Measurements from ENCODE around the gene TECTB. TPM values are rescaled to one million over a fixed set of nuclear protein-coding genes. Genes with fewer than 3 reads are reported as not detected.

TECTB gene
- total and polyA plus RNA-seq, 2 experiments from 2014 or later = 0.21 TPM; not detected in 1

DNA sequence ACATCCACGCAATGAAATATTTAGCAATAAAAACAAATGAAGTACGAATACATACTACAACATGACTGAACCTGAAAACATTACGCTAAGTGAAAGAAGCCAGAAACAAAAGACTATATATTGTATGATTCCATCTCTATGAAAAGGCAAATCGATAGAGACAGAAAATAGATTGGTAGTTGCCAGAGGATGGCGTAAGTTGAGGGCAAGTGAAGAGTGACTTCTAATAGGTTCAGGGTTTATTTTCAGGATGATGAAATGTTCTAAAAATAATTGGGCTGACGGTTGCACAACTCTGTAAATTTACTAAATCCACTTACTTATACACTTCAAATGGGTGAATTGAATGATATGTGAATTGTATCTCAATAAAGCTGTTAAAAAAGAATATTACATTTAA is 39.5 kb upstream of the TECTB start:
- Histone ChIP-seq H3K36me3 (ENCODE audit: low read depth) (no peaks in the 10 kb centered on the region), H2AFZ (no peak overlapping the region), H3K27me3 (replicated peaks; ENCODE audit: insufficient read depth) (no peaks in the 10 kb centered on the region), H3F3A (ENCODE audit: insufficient read depth) (no peaks in the 10 kb centered on the region), H4K20me1 (ENCODE audit: insufficient read depth) (no peaks in the 10 kb centered on the region), H3K4me3 (no peak overlapping the region), H3K79me2 (ENCODE audit: insufficient read depth) (no peaks in the 10 kb centered on the region), H3K9me2 (ENCODE audit: insufficient read depth) (no peaks in the 10 kb centered on the region), H3K9ac (no peak overlapping the region), H3K9me3 (ENCODE audit: low read depth) (no peaks in the 10 kb centered on the region), H3K4me2 (ENCODE audit: unreplicated experiment) (no peak overlapping the region), H3K27ac (no peak overlapping the region), H3K4me1 (ENCODE audit: insufficient read depth) (no peaks in the 10 kb centered on the region)
- in situ Hi-C loops (cut with MboI) = no loop called here
- DNase-seq = no peak
- 85 to 86% methylated on average over 6 of the region's 6 CpGs for WGBS, 2 experiments (ENCODE audit: low coverage in 1 of 2, low lambda C conversion rate in 2 of 2, missing lambda C conversion rate in 2 of 2)
- TF ChIP-seq EZH2 (IDR thresholded peaks at IDR 0.05; ENCODE audit: insufficient read depth, poor library complexity, severe bottlenecking) = no peak
- TF ChIP-seq EZH2phosphoT487 (IDR thresholded peaks at IDR 0.05; ENCODE audit: insufficient read depth, low read depth) = no peak

DNA sequence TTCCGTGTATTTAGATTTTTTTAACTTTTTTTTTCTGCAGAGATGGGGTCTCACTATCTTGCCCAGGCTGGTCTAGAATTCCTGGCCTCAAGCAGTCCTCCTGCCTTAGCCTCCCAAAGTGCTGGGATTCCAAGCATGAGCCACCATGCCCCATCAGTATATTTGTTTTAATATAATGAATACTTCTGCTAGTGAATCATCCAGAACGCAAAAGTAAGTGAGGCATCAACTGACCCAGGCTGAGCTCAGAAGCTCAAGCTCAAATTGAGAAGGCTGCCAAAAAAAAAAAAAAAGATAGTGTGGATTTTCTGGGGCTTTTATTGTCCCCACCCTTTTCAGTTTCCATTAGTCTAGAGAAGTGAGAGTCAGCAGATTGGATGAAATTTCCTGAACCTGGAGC is 39.0 kb upstream of the TECTB start:
- H3K9me3 ChIP-seq (ENCODE audit: low read depth) = no peaks in the 10 kb centered on the region
- H3K4me2 ChIP-seq (ENCODE audit: unreplicated experiment) = no peak overlapping the region
- H4K20me1 ChIP-seq (ENCODE audit: insufficient read depth) = no peaks in the 10 kb centered on the region
- DNase-seq = peak; percentile 73
- no peak overlapping the region for H3K27ac ChIP-seq
- no peaks in the 10 kb centered on the region for H3F3A ChIP-seq (ENCODE audit: insufficient read depth)
- no peak overlapping the region for H3K4me3 ChIP-seq
- no peaks in the 10 kb centered on the region for H3K27me3 ChIP-seq (replicated peaks; ENCODE audit: insufficient read depth)
- 34% methylated on average over 2 of the region's 2 CpGs for WGBS, 2 experiments (ENCODE audit: low coverage in 1 of 2, low lambda C conversion rate in 2 of 2, missing lambda C conversion rate in 2 of 2)
- no peaks in the 10 kb centered on the region for H3K9me2 ChIP-seq (ENCODE audit: insufficient read depth)
- H3K79me2 ChIP-seq (ENCODE audit: insufficient read depth) = no peaks in the 10 kb centered on the region
- TF ChIP-seq EZH2 (IDR thresholded peaks at IDR 0.05; ENCODE audit: insufficient read depth, poor library complexity, severe bottlenecking) (no peak), EZH2phosphoT487 (IDR thresholded peaks at IDR 0.05; ENCODE audit: insufficient read depth, low read depth) (no peak)
- H3K36me3 ChIP-seq (ENCODE audit: low read depth) = no peaks in the 10 kb centered on the region
- no peaks in the 10 kb centered on the region for H3K4me1 ChIP-seq (ENCODE audit: insufficient read depth)
- in situ Hi-C loops (cut with MboI) = no loop called here
- H2AFZ ChIP-seq = no peak overlapping the region
- no peak overlapping the region for H3K9ac ChIP-seq

DNA sequence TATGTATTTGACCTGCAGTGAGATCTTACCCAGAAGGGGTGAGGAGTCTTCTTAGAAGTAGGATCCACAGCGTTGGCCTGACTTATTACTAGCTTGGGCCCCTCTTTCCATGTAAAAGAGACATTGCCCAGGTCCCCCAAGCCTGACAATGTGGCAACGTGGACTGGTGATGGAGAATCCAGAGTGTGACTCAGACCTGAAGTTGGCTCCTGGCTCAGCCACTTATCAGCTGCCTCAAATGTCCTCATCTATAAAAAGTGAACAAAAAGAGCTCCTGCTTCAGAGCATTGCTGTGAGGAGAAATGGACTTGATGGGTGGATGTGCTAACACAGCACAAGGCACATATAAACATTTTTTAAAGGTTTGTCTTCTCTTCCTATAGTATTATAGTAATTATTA is 35.4 kb upstream of the TECTB start:
- no peaks in the 10 kb centered on the region for H3K36me3 ChIP-seq (ENCODE audit: low read depth)
- no peak overlapping the region for H3K27ac ChIP-seq
- no peak overlapping the region for H3K9ac ChIP-seq
- no peak for TF ChIP-seq EZH2 (IDR thresholded peaks at IDR 0.05; ENCODE audit: insufficient read depth, poor library complexity, severe bottlenecking)
- no peak for TF ChIP-seq EZH2phosphoT487 (IDR thresholded peaks at IDR 0.05; ENCODE audit: insufficient read depth, low read depth)
- no peaks in the 10 kb centered on the region for H3K79me2 ChIP-seq (ENCODE audit: insufficient read depth)
- H3K4me1 ChIP-seq (ENCODE audit: insufficient read depth) = no peaks in the 10 kb centered on the region
- in situ Hi-C loops (cut with MboI) = no loop called here
- no peak overlapping the region for H3K4me3 ChIP-seq
- 38 to 53% methylated on average over 2 of the region's 2 CpGs for WGBS, 2 experiments (ENCODE audit: low coverage in 1 of 2, low lambda C conversion rate in 2 of 2, missing lambda C conversion rate in 2 of 2)
- no peaks in the 10 kb centered on the region for H3K9me3 ChIP-seq (ENCODE audit: low read depth)
- H3K4me2 ChIP-seq (ENCODE audit: unreplicated experiment) = no peak overlapping the region
- no peaks in the 10 kb centered on the region for H3K27me3 ChIP-seq (replicated peaks; ENCODE audit: insufficient read depth)
- H3K9me2 ChIP-seq (ENCODE audit: insufficient read depth) = no peaks in the 10 kb centered on the region
- no peak overlapping the region for H2AFZ ChIP-seq
- peak; percentile 52 for DNase-seq
- no peaks in the 10 kb centered on the region for H4K20me1 ChIP-seq (ENCODE audit: insufficient read depth)
- H3F3A ChIP-seq (ENCODE audit: insufficient read depth) = no peaks in the 10 kb centered on the region

- no peak overlapping the region for H3K27ac ChIP-seq
- H4K20me1 ChIP-seq (ENCODE audit: insufficient read depth) = no peaks in the 10 kb centered on the region
- no peaks in the 10 kb centered on the region for H3K4me1 ChIP-seq (ENCODE audit: insufficient read depth)
- H3K9me2 ChIP-seq (ENCODE audit: insufficient read depth) = no peaks in the 10 kb centered on the region
- no peaks in the 10 kb centered on the region for H3K36me3 ChIP-seq (ENCODE audit: low read depth)
- no peak overlapping the region for H3K4me3 ChIP-seq
- DNase-seq = peak; percentile 25
- H3K4me2 ChIP-seq (ENCODE audit: unreplicated experiment) = no peak overlapping the region
- no peaks in the 10 kb centered on the region for H3F3A ChIP-seq (ENCODE audit: insufficient read depth)
- H3K9me3 ChIP-seq (ENCODE audit: low read depth) = no peaks in the 10 kb centered on the region
- H3K27me3 ChIP-seq (replicated peaks; ENCODE audit: insufficient read depth) = no peaks in the 10 kb centered on the region
- no peak for TF ChIP-seq EZH2 (IDR thresholded peaks at IDR 0.05; ENCODE audit: insufficient read depth, poor library complexity, severe bottlenecking)
- TF ChIP-seq EZH2phosphoT487 (IDR thresholded peaks at IDR 0.05; ENCODE audit: insufficient read depth, low read depth) = no peak
- 82 to 93% methylated on average over 2 of the region's 2 CpGs for WGBS, 2 experiments (ENCODE audit: low coverage in 1 of 2, low lambda C conversion rate in 2 of 2, missing lambda C conversion rate in 2 of 2)
- no peak overlapping the region for H2AFZ ChIP-seq
- H3K79me2 ChIP-seq (ENCODE audit: insufficient read depth) = no peaks in the 10 kb centered on the region
- in situ Hi-C loops (cut with MboI) = no loop called here
- no peak overlapping the region for H3K9ac ChIP-seq
Measured at GRCh38 chr10:112248584-112249295, 34.5 kb upstream of the TECTB start.

Data from GM23248 (cell line).